IPS DF 4.7 (cell line): ENCODE measurements around the gene TTC7B.

ENCODE experiments used
- DNase-seq: peaks from one replicate; pipeline ENCODE4 v3.0.0-alpha.2; 2013; ENCODE audit warnings: low spot score; ENCODE audit errors: extremely low read depth

TTC7B gene

GRCh38 chr14:90676356-90676755 is 139.9 kb downstream of the TTC7B start:
- no peak for DNase-seq

DNA sequence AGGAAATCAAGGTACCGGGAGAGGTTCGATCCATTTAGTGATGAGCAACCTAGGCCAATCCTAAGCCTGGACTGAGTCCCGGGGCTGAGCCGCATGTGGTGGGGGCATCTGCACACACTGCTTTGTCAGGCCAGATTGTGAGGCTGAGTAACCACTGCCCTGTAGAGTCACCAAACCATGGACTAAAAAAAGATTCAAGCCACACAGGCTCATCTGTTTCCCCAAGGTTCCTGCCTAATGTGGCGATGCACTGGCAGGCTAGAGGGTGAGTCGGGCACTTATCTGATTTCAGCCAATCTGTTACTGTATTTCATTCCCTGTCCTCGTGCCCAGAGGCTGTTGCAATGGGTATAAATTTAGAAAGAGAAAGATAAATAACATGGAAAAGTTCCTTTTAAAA is 140.8 kb downstream of the TTC7B start:
- no peak for DNase-seq

DNA sequence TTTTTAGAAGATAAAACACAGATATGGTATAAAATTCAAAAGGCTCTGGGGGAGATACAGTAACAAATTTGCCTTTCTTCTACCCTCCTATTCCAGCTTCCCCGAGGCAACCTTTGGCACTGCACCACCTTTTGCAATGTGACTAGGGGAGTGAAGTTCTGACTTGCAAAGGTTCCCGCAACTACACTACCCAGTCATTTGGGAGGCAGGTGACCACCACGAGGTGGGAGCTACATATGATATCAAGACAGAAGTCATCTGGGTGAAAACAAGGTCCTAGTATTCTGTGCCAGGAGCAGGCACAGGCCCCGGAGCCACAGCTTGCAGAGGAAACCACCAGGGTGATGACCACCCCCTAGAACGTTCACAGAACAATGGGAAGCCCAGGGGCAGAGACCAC is 141.5 kb downstream of the TTC7B start:
- no peak for DNase-seq

DNA sequence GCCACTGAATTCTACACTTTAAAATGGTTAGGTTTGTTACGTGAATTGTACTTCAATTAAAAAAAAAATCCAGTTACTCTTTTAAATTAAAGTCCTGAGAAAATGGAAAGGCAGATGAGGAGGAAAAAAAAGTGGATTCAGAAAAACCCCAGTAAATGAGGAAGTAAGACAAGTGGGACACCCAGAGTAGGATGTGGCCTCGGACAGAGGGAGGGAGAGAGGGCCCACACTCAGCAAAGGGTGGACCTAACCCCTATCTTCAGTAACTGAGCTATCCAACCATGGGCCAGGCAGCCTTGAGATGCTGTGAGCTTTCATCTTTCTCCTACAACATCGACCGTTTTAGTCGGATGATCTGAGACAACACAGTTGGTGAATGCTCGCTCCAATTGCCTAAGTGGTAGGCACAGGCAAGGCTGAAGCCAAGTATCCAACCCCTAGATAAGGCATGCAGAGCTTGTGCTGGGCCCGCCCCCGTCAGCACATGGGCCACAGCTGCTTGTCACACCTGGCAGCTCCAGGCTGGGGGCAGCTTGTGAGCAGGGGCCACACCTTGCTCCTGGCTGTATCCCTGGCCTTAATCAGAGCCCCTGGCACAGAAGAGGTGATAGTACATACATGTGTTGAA is 142.1 kb downstream of the TTC7B start:
- no peak for DNase-seq

DNA sequence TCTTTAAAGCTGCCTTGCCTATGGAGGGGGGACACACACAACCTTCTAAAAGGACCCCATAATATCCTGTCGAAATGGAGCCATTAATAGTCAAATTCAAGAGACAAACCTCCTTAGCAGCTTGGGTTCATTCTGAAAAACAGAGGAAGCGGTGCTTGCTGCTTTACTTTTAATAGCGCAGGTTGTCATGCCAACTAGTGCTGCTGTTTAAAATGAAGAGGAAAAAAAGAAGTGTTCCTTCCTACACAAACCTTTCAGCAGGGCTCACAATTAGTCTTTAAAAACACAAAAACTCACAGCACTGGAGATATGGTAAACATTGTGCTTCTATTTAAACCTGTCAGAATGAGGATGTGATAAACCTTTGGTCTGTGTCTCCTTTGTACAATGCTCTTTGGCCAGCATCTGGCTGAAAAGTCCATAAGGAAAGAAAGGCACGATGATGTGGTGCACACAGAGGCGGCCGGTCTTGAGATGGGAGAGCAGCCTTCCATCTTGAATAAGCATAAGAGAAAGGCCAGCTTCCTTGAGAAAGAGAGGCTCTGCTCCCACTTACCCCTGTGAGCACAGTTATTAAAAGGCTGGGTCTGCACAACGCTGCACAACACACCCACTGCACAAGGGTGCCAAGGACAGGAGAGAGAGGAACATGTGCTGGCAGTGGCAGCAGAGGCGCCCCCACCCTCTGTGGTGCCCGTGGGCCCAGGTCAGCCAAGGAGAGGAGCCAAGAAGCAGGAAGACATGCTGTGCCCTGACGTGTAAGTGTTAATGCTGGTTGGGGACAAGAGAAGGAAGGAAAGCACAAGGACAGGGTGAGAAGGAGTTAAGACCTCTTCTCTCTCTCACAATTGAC is 144.6 kb downstream of the TTC7B start:
- DNase-seq = no peak

GRCh38 chr14:90669731-90670130 is 146.5 kb downstream of the TTC7B start:
- no peak for DNase-seq

DNA sequence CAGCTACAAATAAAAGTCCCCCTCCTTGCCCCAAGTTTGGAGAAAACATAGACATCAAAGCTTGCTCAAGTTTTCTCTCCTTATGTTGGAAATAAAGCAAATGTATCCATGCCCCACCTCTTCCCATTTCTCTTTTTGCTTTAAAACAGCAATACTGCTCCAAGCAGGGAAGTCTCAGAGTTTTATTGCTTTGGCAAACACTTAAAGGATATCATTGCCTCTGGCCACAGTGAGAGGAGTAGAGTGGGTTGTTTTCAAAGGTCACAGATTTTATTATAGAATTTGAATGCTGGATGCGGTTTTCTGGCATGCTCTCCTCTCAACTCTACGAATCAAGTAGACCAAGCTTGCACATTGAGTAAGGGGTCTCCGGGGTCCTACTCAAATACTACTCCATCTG is 149.7 kb downstream of the TTC7B start:
- DNase-seq = no peak

DNA sequence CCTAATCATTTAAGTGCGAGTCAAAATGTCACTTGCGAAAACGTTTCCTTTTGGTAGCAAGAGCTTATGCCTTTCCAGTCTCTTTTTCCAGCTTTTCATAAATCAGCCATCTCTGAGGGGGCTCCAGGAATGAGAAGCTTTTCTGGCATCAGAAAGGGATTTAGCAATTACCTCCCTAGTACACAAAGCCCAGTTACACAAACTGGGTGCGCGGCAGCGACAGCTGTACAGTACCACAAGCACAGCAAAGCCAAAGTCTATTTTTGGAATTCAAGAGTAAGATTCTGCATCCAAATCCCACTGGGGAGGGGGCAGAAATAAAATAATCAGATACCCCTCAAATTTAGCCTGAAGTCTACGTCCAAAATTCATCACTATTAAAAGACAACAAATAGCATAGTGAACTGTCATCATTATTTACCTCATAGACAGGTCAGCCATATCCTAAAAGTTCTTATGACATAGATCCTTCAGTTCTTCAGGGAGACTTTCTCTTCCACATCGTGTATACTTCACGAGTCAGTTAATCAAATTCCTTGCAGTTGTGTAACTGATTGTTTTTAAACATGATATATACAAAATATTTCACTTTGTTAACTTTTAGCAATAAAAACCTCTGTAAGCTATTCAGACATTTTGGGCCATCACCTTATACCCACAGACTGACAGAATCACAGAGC is 150.8 kb downstream of the TTC7B start:
- no peak for DNase-seq

GRCh38 chr14:90664911-90665310 is 151.3 kb downstream of the TTC7B start:
- no peak for DNase-seq

GRCh38 chr14:90663680-90664079 is 152.6 kb downstream of the TTC7B start:
- no peak for DNase-seq

GRCh38 chr14:90663140-90663539 is 153.1 kb downstream of the TTC7B start:
- no peak for DNase-seq

GRCh38 chr14:90661866-90662265 is 154.4 kb downstream of the TTC7B start:
- DNase-seq = no peak

- no peak for DNase-seq
Observed at GRCh38 chr14:90660865-90661570, 155.2 kb downstream of the TTC7B start.

DNA sequence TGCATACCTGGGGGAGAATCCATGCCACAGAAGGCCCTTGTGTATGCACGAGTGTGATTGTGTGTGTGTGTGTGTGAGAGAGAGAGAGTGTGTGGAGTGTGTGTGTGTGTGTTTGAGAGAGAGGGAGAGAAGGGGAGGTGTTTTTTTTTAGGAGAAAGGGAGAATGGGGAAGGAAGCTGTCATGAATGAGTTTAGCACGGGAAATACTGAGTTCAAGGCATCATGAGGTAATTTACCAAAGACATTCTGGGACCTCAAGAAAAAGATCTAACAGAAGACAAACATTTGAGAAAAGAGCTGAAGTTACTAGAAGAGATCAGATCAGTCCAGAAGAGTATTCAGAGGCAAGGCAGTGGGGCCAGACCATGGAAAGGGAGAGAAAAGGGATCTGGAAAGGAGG is 157.1 kb downstream of the TTC7B start:
- no peak for DNase-seq

DNA sequence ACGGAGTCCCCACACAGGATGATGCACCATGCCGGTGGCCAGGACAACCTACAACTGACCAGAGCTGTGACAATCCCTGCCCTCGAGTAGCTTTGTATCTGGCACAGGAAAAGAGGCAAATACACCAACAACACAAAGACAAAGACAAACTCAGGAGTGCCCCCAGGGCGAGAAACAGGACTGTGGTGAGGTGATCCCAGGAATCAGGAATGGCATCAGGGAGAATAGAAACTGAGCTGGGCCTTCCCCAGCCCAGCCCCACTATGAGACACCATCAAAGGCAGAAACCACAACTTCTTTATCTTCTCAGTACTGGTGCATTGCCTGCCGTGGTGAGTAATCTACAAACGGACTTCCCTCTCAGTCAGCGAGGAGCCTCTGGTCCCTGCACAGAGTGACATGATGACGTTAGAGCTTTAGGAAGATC is 157.7 kb downstream of the TTC7B start:
- DNase-seq = no peak

GRCh38 chr14:90656973-90657372 is 159.3 kb downstream of the TTC7B start:
- DNase-seq = no peak

DNA sequence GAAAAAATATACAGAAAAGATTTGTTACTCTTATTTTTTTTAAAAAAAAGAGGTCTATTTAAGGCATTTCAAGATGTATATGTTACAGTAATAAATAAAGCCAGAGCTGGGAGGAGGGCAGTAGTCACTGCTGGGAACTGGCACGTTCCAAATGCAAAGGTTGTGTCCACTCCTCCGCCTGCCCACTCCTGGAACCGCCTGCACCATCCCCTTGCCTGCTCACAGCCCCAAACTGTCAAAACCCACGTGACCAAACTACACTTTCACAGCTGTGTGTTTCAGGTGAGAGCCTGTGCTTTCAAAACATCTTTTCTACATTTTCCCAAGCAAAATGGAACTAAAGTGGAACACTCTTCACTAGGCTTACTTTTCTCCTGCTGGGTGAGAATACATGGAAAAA is 160.4 kb downstream of the TTC7B start:
- no peak for DNase-seq

DNA sequence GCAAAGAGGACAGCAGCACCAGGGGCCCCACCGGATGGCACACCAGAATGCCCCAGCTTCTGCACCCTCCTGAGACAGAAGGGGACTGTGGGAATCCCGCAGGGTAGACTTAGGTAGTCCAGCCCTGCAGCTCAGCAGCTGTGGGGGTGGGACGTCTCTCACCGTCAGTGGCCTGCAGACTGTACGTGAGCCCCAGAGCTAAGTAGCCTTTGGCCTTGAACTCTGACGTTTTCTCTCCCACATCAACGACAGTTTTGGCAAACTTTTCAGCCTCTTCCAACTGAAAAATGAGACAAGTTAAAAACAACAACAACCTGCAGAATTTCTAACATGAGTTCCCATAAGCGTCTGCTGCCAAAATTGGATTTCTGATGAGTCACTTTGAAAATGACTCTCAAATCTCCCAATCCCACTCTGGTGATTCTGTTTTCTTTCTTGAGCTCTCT is 161.4 kb downstream of the TTC7B start:
- DNase-seq = no peak

- DNase-seq = no peak
Observed at GRCh38 chr14:90652626-90653025, 163.6 kb downstream of the TTC7B start.

GRCh38 chr14:90651976-90652560 is 164.2 kb downstream of the TTC7B start:
- no peak for DNase-seq

- no peak for DNase-seq
Observed at GRCh38 chr14:90651271-90651804, 164.9 kb downstream of the TTC7B start.
